PC-3 (cell line): ENCODE results near the gene PBX2. TPM values are rescaled to one million over a fixed set of nuclear protein-coding genes. Genes with fewer than 3 reads are reported as not detected.

ENCODE experiments used
- ATAC-seq: fragments of 200-7000 bp; cut with Tn5 transposase; 2 replicates; pipeline ENCODE4 v1.9.1; 2020; ENCODE audit warnings: mild to moderate bottlenecking, moderate library complexity
- BruUV-seq: library from RNA; stranded (reverse); fragments of 400-500 nt; replicated peaks from 2 replicates; lab custom pipeline; 2021; lab: Mats Ljungman, UMichigan
- CTCF ChIA-PET: fragments of 300-600 bp; sonication (Branson Sonifier 250); formaldehyde crosslinking; loops from one replicate; lab custom pipeline; 2022; ENCODE audit warnings: antibody characterized with exemption; lab: Charles Lee
- POLR2A ChIA-PET: fragments of 300-600 bp; sonication (Branson Sonifier 250); formaldehyde crosslinking; loops from one replicate; lab custom pipeline; 2022; ENCODE audit warnings: antibody characterized with exemption; ENCODE audit not compliant: unreplicated experiment; lab: Charles Lee
- DNase-seq: peaks from one replicate; pipeline ENCODE4 v3.0.0-alpha.2; 2015
- H2AFZ ChIP-seq: fragments of 300-600 bp; sonication (generic); 2 replicates; pipeline ENCODE4 v1.6.0; 2016; ENCODE audit warnings: antibody characterized with exemption, low read length
- H3F3A ChIP-seq: fragments of 300-600 bp; sonication (generic); one replicate; pipeline ENCODE4 v1.6.0; 2017; ENCODE audit warnings: antibody characterized with exemption, low read length, control low read depth, mild to moderate bottlenecking; ENCODE audit not compliant: unreplicated experiment
- H3K27ac ChIP-seq: fragments of 300-600 bp; sonication (generic); 2 replicates; pipeline ENCODE4 v1.5.1; 2016; ENCODE audit warnings: mild to moderate bottlenecking, low read length
- H3K27me3 ChIP-seq: fragments of 300-600 bp; sonication (generic); 2 replicates; pipeline ENCODE4 v1.6.1; 2016; ENCODE audit warnings: low read length, mixed read lengths
- H3K36me3 ChIP-seq: fragments of 300-600 bp; sonication (generic); 2 replicates; pipeline ENCODE4 v1.6.1; 2016; ENCODE audit warnings: low read depth, mixed run types, low read length, mixed read lengths
- H3K4me1 ChIP-seq: fragments of 300-600 bp; sonication (generic); 2 replicates; pipeline ENCODE4 v1.5.1; 2016; ENCODE audit warnings: low read length; ENCODE audit not compliant: insufficient read depth
- H3K4me2 ChIP-seq: fragments of 300-600 bp; sonication (generic); 2 replicates; pipeline ENCODE4 v1.6.0; 2016; ENCODE audit warnings: low read length
- H3K4me3 ChIP-seq: fragments of 300-600 bp; sonication (generic); 2 replicates; pipeline ENCODE4 v1.5.1; 2016; ENCODE audit warnings: mild to moderate bottlenecking, low read length, mixed read lengths
- H3K79me2 ChIP-seq: fragments of 300-600 bp; sonication (generic); 2 replicates; pipeline ENCODE4 v1.6.1; 2017; ENCODE audit warnings: low read length, mixed read lengths
- H3K9ac ChIP-seq: fragments of 300-600 bp; sonication (generic); 2 replicates; pipeline ENCODE4 v1.6.0; 2016; ENCODE audit warnings: mild to moderate bottlenecking, low read length
- H3K9me2 ChIP-seq: fragments of 300-600 bp; sonication (generic); replicated peaks from 2 replicates; pipeline ENCODE4 v1.6.1; 2016; ENCODE audit warnings: mixed run types, low read length, mixed read lengths
- H3K9me3 ChIP-seq: fragments of 300-600 bp; sonication (generic); 2 replicates; pipeline ENCODE4 v1.6.1; 2016; ENCODE audit warnings: low read length, mixed read lengths
- H4K20me1 ChIP-seq: fragments of 300-600 bp; sonication (generic); 2 replicates; pipeline ENCODE4 v1.6.1; 2016; ENCODE audit warnings: low read length, mixed read lengths
- CTCF ChIP-seq: fragments of 300-600 bp; sonication (generic); conservative IDR thresholded peaks from 2 replicates; pipeline ENCODE4 v1.5.1; 2017; ENCODE audit warnings: antibody characterized with exemption, low read depth, mild to moderate bottlenecking, low read length
- EZH2 ChIP-seq: fragments of 300-600 bp; sonication (generic); IDR thresholded peaks from one replicate; pipeline ENCODE4 v1.6.1; 2017; ENCODE audit warnings: antibody characterized with exemption, mild to moderate bottlenecking, low read length; ENCODE audit not compliant: unreplicated experiment
- EZH2phosphoT487 ChIP-seq: fragments of 300-600 bp; sonication (generic); IDR thresholded peaks from 2 replicates; pipeline ENCODE4 v1.6.1; 2018; ENCODE audit warnings: mild to moderate bottlenecking, antibody characterized with exemption, low read length, borderline replicate concordance
- intact Hi-C: fragments of 100-400 bp; cut with micrococcal nuclease; formaldehyde crosslinking; loops from 2 replicates; pipeline ENCODE4 v1.9.0; 2023
- total RNA-seq: library from RNA; depleted of rRNA; stranded (reverse); fragments of >200 nt; gene quantifications from 2 replicates; pipeline ENCODE4 v1.2.3, GENCODE V29; 2014

Gene PBX2
- total RNA-seq, 1 experiment from 2014 or later, result 25.3 TPM

DNA sequence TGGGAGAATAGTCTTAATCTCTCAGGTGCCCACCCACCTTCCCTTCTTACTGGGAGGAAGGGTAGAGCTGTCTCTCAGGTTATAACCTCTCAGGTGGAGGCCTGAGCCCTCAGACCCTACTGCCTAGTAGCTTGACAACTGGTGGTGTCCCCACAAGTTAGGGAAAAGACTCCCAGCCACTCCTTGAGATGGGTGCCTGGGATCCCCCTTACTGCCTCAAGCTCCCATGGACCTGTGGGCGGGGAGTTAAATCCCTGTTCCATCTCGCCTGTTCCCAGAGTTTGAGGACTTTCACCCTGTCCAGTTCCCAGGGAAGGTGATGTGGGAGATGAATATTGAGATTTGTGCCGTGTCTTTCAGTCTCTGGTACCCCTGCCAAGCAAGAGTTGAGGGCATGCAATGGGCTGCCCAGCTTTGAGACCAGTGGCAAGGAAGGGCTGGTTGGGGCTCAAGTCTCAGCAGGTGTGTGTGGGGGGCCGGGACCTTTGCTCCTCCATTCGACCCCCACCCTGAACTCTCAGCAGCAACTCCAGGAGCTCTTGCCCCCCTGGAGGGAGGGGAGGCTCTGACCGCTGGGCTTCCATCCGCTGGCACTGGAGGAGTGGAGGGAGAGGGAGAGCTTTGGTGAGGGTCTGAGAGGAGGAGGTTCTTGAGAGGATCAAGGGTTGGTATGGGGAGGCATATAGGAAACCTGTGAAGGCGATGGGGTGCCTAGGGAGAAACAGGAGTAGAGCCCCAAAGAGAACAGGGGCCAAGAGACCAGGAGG lies 1.1 kb upstream of the PBX2 start:
- Histone ChIP-seq H3K4me1 (peaks cover 33% of the 10 kb centered on the region), H3K27ac (no peak overlapping the region), H3F3A (no peaks in the 10 kb centered on the region), H3K9ac (no peak overlapping the region), H3K79me2 (peaks cover 18% of the 10 kb centered on the region), H3K4me2 (no peak overlapping the region), H3K9me3 (no peaks in the 10 kb centered on the region), H3K4me3 (no peak overlapping the region), H2AFZ (no peak overlapping the region), H3K36me3 (no peaks in the 10 kb centered on the region), H3K27me3 (no peaks in the 10 kb centered on the region), H4K20me1 (no peaks in the 10 kb centered on the region), H3K9me2 (no peaks in the 10 kb centered on the region)
- intact Hi-C loops, result no loop called here
- TF ChIP-seq CTCF, result no peak
- no peak for TF ChIP-seq EZH2
- no peak for TF ChIP-seq EZH2phosphoT487
- no TSS peak for BruUV-seq
- ChIA-PET POLR2A (no interaction called here), CTCF (no interaction called here)
- no peak for DNase-seq
- ATAC-seq, result no peak

GRCh38 chr6:32189742-32190053 lies 304 bp downstream of the PBX2 start:
- no peak overlapping the region for H3K27ac ChIP-seq
- no peaks in the 10 kb centered on the region for H3F3A ChIP-seq
- no TSS peak for BruUV-seq
- ChIA-PET POLR2A (no interaction called here), CTCF (no interaction called here)
- peak overlapping the region; percentile 84 for H3K4me3 ChIP-seq
- peaks cover 28% of the 10 kb centered on the region for H3K4me1 ChIP-seq
- ATAC-seq, result no peak; the same call in 1 of the 2 replicates
- peak overlapping the region; percentile 78 for H3K9ac ChIP-seq
- DNase-seq, result no peak
- no peaks in the 10 kb centered on the region for H3K9me3 ChIP-seq
- TF ChIP-seq CTCF (no peak), EZH2 (no peak), EZH2phosphoT487 (no peak)
- H3K79me2 ChIP-seq, result peaks cover 18% of the 10 kb centered on the region
- intact Hi-C loops, result no loop called here
- H2AFZ ChIP-seq, result no peak overlapping the region; the same call in 1 of the 2 replicates
- H3K9me2 ChIP-seq, result no peaks in the 10 kb centered on the region
- no peaks in the 10 kb centered on the region for H4K20me1 ChIP-seq
- no peaks in the 10 kb centered on the region for H3K36me3 ChIP-seq
- peak overlapping the region; percentile 81 for H3K4me2 ChIP-seq
- no peaks in the 10 kb centered on the region for H3K27me3 ChIP-seq

DNA sequence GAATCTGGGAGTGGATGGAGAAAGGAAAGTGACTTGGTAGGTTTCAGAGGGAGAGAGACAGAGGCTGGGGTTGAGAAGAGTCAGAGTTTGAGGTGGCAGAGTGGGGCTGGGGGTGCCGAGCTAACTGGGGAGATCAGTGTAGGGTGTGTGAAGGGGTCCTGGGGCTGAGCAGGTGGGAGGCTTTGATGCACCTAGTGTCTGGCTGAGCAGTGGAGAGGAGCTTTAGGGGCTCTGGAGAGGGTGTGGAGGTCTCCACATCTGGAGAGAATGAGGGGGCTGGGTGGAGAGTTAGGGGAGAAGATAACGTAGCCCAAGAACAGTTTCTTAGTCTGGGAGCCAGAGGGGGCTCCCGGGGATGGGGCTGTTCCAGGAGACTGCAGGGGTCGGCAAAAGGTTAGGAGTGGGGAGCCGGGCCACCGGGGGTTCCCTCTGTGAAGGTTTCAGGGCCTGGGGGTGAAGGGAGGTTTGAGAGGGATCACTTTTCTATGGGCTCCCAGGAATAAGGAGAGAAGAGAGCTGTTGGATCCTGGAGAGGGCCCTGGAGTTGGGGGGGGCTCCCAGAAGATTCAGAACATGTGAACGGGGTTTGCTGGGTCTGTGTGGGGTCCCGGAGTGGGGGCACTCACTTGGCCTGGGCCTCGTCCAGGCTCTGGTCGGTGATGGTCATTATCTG lies 797 bp downstream of the PBX2 start:
- Histone ChIP-seq H3K27ac (no peak overlapping the region), H3F3A (no peaks in the 10 kb centered on the region), H3K9me3 (no peaks in the 10 kb centered on the region), H3K9ac (peak overlapping the region; percentile 78), H3K4me1 (peaks cover 25% of the 10 kb centered on the region), H2AFZ (no peak overlapping the region), H3K9me2 (no peaks in the 10 kb centered on the region), H3K27me3 (no peaks in the 10 kb centered on the region), H3K79me2 (peaks cover 18% of the 10 kb centered on the region), H3K4me2 (peak overlapping the region; percentile 81), H3K4me3 (peak overlapping the region; percentile 84), H4K20me1 (no peaks in the 10 kb centered on the region), H3K36me3 (no peaks in the 10 kb centered on the region)
- CTCF ChIA-PET, result no interaction called here
- DNase-seq, result no peak
- no TSS peak for BruUV-seq
- intact Hi-C loops, result no loop called here
- ATAC-seq, result no peak
- TF ChIP-seq CTCF (no peak), EZH2 (no peak), EZH2phosphoT487 (no peak)
- POLR2A ChIA-PET, result no interaction called here
